HCT116 (cell line): Measurements from ENCODE around the gene DNAAF1. TPM values are rescaled to one million over a fixed set of nuclear protein-coding genes. Genes with fewer than 3 reads are reported as not detected.
A peak's percentile ranks its signal among the peaks of the same experiment; 100 is the strongest.

Experiments
- ATAC-seq: fragments of 200-7000 bp; cut with Tn5 transposase; 2 replicates; pipeline ENCODE4 v1.9.1; 2020; ENCODE audit warnings: mild to moderate bottlenecking, moderate library complexity
- BruUV-seq: library from RNA; stranded (reverse); fragments of 400-500 nt; replicated peaks from 2 replicates; lab custom pipeline; 2021; lab: Mats Ljungman, UMichigan
- CTCF ChIA-PET: fragments of 300-600 bp; sonication (Branson Sonifier 250); formaldehyde crosslinking; loops from one replicate; lab custom pipeline; 2021; ENCODE audit warnings: antibody characterized with exemption; lab: Charles Lee
- POLR2A ChIA-PET: fragments of 300-600, 350-600 bp; sonication (Branson Sonifier 250); formaldehyde crosslinking; loops from one replicate; lab custom pipeline; 2021; ENCODE audit warnings: antibody characterized with exemption; lab: Charles Lee
- RAD21 ChIA-PET, 2 experiments: fragments of 300-600 bp; sonication (Branson Sonifier 250); formaldehyde crosslinking; loops; one replicate each; lab custom pipeline; 2023; ENCODE audit warnings: low total read pairs in 2 of 2; ENCODE audit not compliant: uncharacterized antibody in 2 of 2, unreplicated experiment in 2 of 2, low non-redundant PET in 1 of 2; lab: Charles Lee
- DNase-seq: peaks from one replicate; pipeline ENCODE4 v3.0.0-alpha.2; 2010; ENCODE audit warnings: low read depth, low spot score
- H2AFZ ChIP-seq: fragments of 200-600 bp; shearing (Covaris generic), sonication (generic); 2 replicates; pipeline ENCODE4 v1.6.1; 2017; ENCODE audit warnings: low read depth, mixed run types, mixed read lengths, antibody characterized with exemption, low read length; ENCODE audit not compliant: poor library complexity, severe bottlenecking
- H3K27ac ChIP-seq: 2 replicates; pipeline ENCODE4 v1.5.1; 2012; ENCODE audit warnings: low read depth, low read length
- H3K27me3 ChIP-seq: fragments of 200-600 bp; sonication (generic); 2 replicates; pipeline ENCODE4 v1.6.1; 2016; ENCODE audit warnings: mixed run types, low read length, mixed read lengths; ENCODE audit not compliant: insufficient read depth
- H3K36me3 ChIP-seq, 2 experiments: fragments of 200-500 bp in 1 of 2; fragments of 200-600 bp in 1 of 2; sonication (Bioruptor generic) in 1 of 2; sonication (generic) in 1 of 2; 2 replicates each; pipeline versions ENCODE4 v1.5.1 to v1.6.1; 2014 to 2016; ENCODE audit warnings: low read length in 2 of 2, inconsistent platforms in 1 of 2, mixed read lengths in 1 of 2, mixed run types in 1 of 2; ENCODE audit not compliant: insufficient read depth in 2 of 2, control insufficient read depth in 1 of 2
- H3K4me1 ChIP-seq, 2 experiments: fragments of 200-600 bp in 1 of 2; sonication (generic) in 1 of 2; 2 replicates each; pipeline versions ENCODE4 v1.5.1 to v1.6.1; 2012 to 2017; ENCODE audit warnings: low read length in 2 of 2, inconsistent platforms in 1 of 2, mild to moderate bottlenecking in 1 of 2, mixed read lengths in 1 of 2, mixed run types in 1 of 2, moderate library complexity in 1 of 2; ENCODE audit not compliant: insufficient read depth in 2 of 2, control insufficient read depth in 1 of 2
- H3K4me2 ChIP-seq: fragments of 200-600 bp; sonication (generic); 2 replicates; pipeline ENCODE4 v1.6.1; 2017; ENCODE audit warnings: mixed run types, low read length, mixed read lengths
- H3K4me3 ChIP-seq, 2 experiments: fragments of 200-600 bp in 1 of 2; sonication (generic) in 1 of 2; replicated peaks in 1 of 2; 2 replicates each; pipeline ENCODE4 v1.5.1; 2011 to 2016; ENCODE audit warnings: low read length in 2 of 2, control low read depth in 1 of 2, low read depth in 1 of 2, mild to moderate bottlenecking in 1 of 2, mixed read lengths in 1 of 2, mixed run types in 1 of 2
- H3K79me2 ChIP-seq: fragments of 200-600 bp; sonication (generic); 2 replicates; pipeline ENCODE4 v1.6.1; 2017; ENCODE audit warnings: mild to moderate bottlenecking, mixed run types, low read length, moderate library complexity, mixed read lengths; ENCODE audit not compliant: insufficient read depth
- H3K9ac ChIP-seq: fragments of 200-600 bp; sonication (generic); 2 replicates; pipeline ENCODE4 v1.6.1; 2016; ENCODE audit warnings: low read length, mixed read lengths
- H3K9me2 ChIP-seq: fragments of 200-600 bp; sonication (generic), shearing (Covaris generic); 2 replicates; pipeline ENCODE4 v1.6.1; 2017; ENCODE audit warnings: mixed run types, mild to moderate bottlenecking, moderate library complexity; ENCODE audit not compliant: insufficient read depth
- H3K9me3 ChIP-seq, 2 experiments: fragments of 200-500 bp in 1 of 2; fragments of 200-600 bp in 1 of 2; sonication (Bioruptor generic) in 1 of 2; sonication (generic) in 1 of 2; 2 replicates each; pipeline ENCODE4 v1.6.1; 2014 to 2017; ENCODE audit warnings: low read length in 2 of 2, mixed read lengths in 2 of 2, inconsistent platforms in 1 of 2, low read depth in 1 of 2, mild to moderate bottlenecking in 1 of 2, mixed run types in 1 of 2, moderate library complexity in 1 of 2; ENCODE audit not compliant: control insufficient read depth in 1 of 2, insufficient read depth in 1 of 2
- H4K20me1 ChIP-seq: fragments of 200-600 bp; sonication (generic), shearing (Covaris generic); 2 replicates; pipeline ENCODE4 v1.6.1; 2017; ENCODE audit warnings: mixed run types, mild to moderate bottlenecking, moderate library complexity; ENCODE audit not compliant: insufficient read depth
- ELF1 ChIP-seq: IDR thresholded peaks from 2 replicates; pipeline ENCODE4 v1.6.1; 2012; ENCODE audit warnings: low read depth, borderline replicate concordance
- EZH2 ChIP-seq: fragments of 200-600 bp; sonication (generic); IDR thresholded peaks from 2 replicates; pipeline ENCODE4 v1.6.1; 2017; ENCODE audit warnings: antibody characterized with exemption, mixed run types
- JUND ChIP-seq: IDR thresholded peaks from 2 replicates; pipeline ENCODE4 v1.6.1; 2012
- intact Hi-C: fragments of 100-400 bp; cut with micrococcal nuclease; formaldehyde crosslinking; loops from 2 replicates; pipeline ENCODE4 v1.10.0; 2022
- total RNA-seq: library from RNA; stranded (reverse); gene quantifications from one replicate; pipeline ENCODE4 v1.2.1, GENCODE V29; 2021; ENCODE audit not compliant: unreplicated experiment
- TF ChIP-seq, protein P1 (sequence below): IDR thresholded peaks from 2 replicates; pipeline ENCODE4 v1.6.1; 2011; ENCODE audit warnings: mild to moderate bottlenecking, low read length, moderate library complexity; ENCODE audit not compliant: insufficient replicate concordance; ENCODE audit errors: extremely low read depth
- TF ChIP-seq, protein P2 (sequence below): IDR thresholded peaks from 2 replicates; pipeline ENCODE4 v1.6.1; 2012

The DNAAF1 gene
- total RNA-seq, 1 experiment from 2014 or later: 0.30 TPM

DNA sequence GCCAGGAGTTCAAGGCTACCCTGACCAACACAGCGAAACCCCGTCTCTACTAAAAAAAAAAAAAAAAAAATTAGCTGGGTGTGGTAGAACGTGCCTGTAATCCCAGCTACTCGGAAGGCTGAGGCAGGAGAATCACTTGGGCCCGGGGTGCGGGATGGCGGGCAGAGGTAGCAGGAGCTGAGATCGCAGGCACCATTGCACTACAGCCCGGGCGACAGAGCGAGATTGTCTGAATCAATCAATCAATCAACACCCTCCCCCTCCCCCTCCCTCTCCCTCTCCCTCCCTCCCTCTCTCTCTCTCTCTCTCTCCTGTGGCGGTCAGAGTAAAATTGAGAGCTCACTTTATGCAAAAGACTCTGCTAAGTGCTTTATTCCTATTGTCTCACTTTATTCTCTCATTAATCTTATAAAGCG is 1.3 kb upstream of the DNAAF1 start:
- TF ChIP-seq, protein P1, sequence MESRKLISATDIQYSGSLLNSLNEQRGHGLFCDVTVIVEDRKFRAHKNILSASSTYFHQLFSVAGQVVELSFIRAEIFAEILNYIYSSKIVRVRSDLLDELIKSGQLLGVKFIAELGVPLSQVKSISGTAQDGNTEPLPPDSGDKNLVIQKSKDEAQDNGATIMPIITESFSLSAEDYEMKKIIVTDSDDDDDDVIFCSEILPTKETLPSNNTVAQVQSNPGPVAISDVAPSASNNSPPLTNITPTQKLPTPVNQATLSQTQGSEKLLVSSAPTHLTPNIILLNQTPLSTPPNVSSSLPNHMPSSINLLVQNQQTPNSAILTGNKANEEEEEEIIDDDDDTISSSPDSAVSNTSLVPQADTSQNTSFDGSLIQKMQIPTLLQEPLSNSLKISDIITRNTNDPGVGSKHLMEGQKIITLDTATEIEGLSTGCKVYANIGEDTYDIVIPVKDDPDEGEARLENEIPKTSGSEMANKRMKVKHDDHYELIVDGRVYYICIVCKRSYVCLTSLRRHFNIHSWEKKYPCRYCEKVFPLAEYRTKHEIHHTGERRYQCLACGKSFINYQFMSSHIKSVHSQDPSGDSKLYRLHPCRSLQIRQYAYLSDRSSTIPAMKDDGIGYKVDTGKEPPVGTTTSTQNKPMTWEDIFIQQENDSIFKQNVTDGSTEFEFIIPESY: no peak
- TF ChIP-seq, protein P2, sequence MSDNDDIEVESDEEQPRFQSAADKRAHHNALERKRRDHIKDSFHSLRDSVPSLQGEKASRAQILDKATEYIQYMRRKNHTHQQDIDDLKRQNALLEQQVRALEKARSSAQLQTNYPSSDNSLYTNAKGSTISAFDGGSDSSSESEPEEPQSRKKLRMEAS: no peak
- TF ChIP-seq ELF1 (no peak), JUND (no peak), EZH2 (no peak)
- TF ChIP-seq, all 23 proteins: peak for 0
- Histone ChIP-seq H3K9ac (peak overlapping the region; percentile 78), H3K4me3 (peak overlapping the region; percentile 66 to 93), H3K4me2 (peak overlapping the region; percentile 83), H3K36me3 (no peaks in the 10 kb centered on the region), H3K27ac (no peak overlapping the region), H3K27me3 (no peaks in the 10 kb centered on the region), H2AFZ (no peak overlapping the region), H4K20me1 (no peaks in the 10 kb centered on the region), H3K9me3 (no peaks in the 10 kb centered on the region), H3K79me2 (peaks cover 43% of the 10 kb centered on the region), H3K9me2 (no peaks in the 10 kb centered on the region), H3K4me1 (peaks cover 17 to 33% of the 10 kb centered on the region in 2 experiments)
- no peak for DNase-seq
- POLR2A ChIA-PET: no interaction called here
- intact Hi-C loops: loop anchor here (2.0 kb wide), 2 partner anchors 27 to 43 kb away; partner anchors contain the start of genes MBTPS1 and TAF1C
- CTCF ChIA-PET: interaction anchor here (0.7 kb wide), 2 partner anchors 27 to 43 kb away, joined by 3 read pairs; partner anchors contain the start of genes MBTPS1 and TAF1C
- no peak for ATAC-seq
- RAD21 ChIA-PET: interaction anchor here in 1 of 2 experiments (0.7 kb wide), 1 partner anchor 35 kb away, joined by 4 read pairs; no protein-coding TSS in a partner anchor
- no TSS peak for BruUV-seq
